GM18505 (cell line): ENCODE data around the gene SLC49A3.

Experiments
- ATAC-seq: cut with Tn5 transposase; IDR thresholded peaks from one replicate; pipeline ENCODE4 v1.9.1; 2021; ENCODE audit not compliant: unreplicated experiment
- POLR2A ChIP-seq: IDR thresholded peaks from 4 replicates; pipeline ENCODE4 v1.6.1; 2011; ENCODE audit warnings: borderline replicate concordance; ENCODE audit not compliant: insufficient read depth, insufficient read length; ENCODE audit errors: extremely low read depth

SLC49A3 gene

GRCh38 chr4:727576-727975, 38.6 kb upstream of the SLC49A3 start:
- ATAC-seq = no peak
- TF ChIP-seq POLR2A = no peak

- ATAC-seq = no peak
- no peak for TF ChIP-seq POLR2A
Observed at GRCh38 chr4:726838-727237, 37.9 kb upstream of the SLC49A3 start.

GRCh38 chr4:726235-726787, 37.4 kb upstream of the SLC49A3 start:
- no peak for ATAC-seq
- TF ChIP-seq POLR2A = no peak

GRCh38 chr4:725391-726234, 36.7 kb upstream of the SLC49A3 start:
- ATAC-seq = no peak
- TF ChIP-seq POLR2A = no peak

- no peak for ATAC-seq
- no peak for TF ChIP-seq POLR2A
Observed at GRCh38 chr4:723751-724530, 35.0 kb upstream of the SLC49A3 start.

- ATAC-seq = no peak
- TF ChIP-seq POLR2A = no peak
Observed at GRCh38 chr4:722851-723360, 34.0 kb upstream of the SLC49A3 start.

GRCh38 chr4:722169-722725, 33.3 kb upstream of the SLC49A3 start:
- no peak for ATAC-seq
- TF ChIP-seq POLR2A = no peak

GRCh38 chr4:721261-722168, 32.6 kb upstream of the SLC49A3 start:
- no peak for TF ChIP-seq POLR2A

GRCh38 chr4:720111-720860, 31.3 kb upstream of the SLC49A3 start:
- no peak for TF ChIP-seq POLR2A
- ATAC-seq = no peak

More at GRCh38 chr4:721261-722168, 32.6 kb upstream of the SLC49A3 start:
- ATAC-seq = no peak

GRCh38 chr4:718460-718859, 29.5 kb upstream of the SLC49A3 start:
- ATAC-seq = no peak
- TF ChIP-seq POLR2A = no peak

- no peak for TF ChIP-seq POLR2A
- no peak for ATAC-seq
Observed at GRCh38 chr4:717601-718320, 28.8 kb upstream of the SLC49A3 start.

GRCh38 chr4:714087-714486, 25.1 kb upstream of the SLC49A3 start:
- no peak for ATAC-seq
- TF ChIP-seq POLR2A = no peak
